ENCODE results near the gene RUSC2. TPM values are rescaled to one million over a fixed set of nuclear protein-coding genes. Genes with fewer than 3 reads are reported as not detected.

Gene RUSC2
- total and polyA plus RNA-seq, 2 of the 13 experiments (the other 11 are each of a cell fraction or from before 2014, with no cell fraction given), result 2.8 to 3.3 TPM

DNA sequence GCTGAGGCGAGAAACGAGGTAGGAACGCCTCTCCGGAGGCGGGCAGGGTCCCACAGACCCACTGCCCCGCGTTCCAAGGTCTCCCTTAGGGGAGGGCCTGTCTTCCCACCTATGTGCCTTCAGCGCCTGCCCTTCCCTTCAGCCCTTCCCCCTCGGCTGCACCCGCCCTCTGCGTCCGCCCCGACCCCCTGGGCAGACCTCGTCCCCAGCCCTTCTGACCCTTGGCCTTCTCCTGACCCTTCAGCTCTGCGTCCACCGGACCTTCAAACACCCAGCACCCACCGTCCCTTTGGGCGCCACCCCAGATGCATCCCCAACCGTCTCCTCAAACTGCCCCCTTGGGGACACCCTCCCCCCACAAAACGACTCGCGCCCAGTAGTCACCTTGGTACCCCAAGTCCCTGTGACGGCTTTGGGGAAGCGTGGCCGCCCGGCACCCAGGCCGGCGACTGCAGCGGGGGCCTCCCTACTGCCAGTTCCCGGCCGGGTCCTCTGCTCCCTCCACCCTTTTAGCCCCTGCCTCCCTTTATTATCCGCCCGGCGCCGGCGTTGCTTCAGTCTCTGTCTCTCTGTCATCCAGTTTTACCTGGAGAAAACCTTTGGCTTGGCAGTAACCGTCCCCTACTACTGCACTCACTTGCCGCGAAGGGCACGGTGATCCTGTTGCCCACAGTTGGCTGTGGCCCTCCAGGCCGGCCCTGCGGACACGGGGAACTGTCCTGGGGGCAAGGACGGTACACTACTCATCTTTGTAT lies 421 bp downstream of the RUSC2 start (continued):
- TF ChIP-seq ZNF597 (CRISPR knock-in tag; IDR thresholded peaks at IDR 0.05) (no peak), NCOA5 (CRISPR knock-in tag; IDR thresholded peaks at IDR 0.05) (no peak), GFI1 (CRISPR knock-in tag; IDR thresholded peaks at IDR 0.05; ENCODE audit: borderline replicate concordance) (no peak), KLF15 (CRISPR knock-in tag; IDR thresholded peaks at IDR 0.05; ENCODE audit: borderline replicate concordance) (no peak), ZBTB7B (CRISPR knock-in tag; IDR thresholded peaks at IDR 0.05) (no peak; the same call in 1 of the 2 replicates), TOPORS (CRISPR knock-in tag; IDR thresholded peaks at IDR 0.05) (no peak), JDP2 (CRISPR knock-in tag; IDR thresholded peaks at IDR 0.05; ENCODE audit: borderline replicate concordance) (no peak), ZNF383 (CRISPR knock-in tag; IDR thresholded peaks at IDR 0.05; ENCODE audit: borderline replicate concordance) (no peak), KDM4B (CRISPR knock-in tag; IDR thresholded peaks at IDR 0.05) (no peak), NR2F2 (IDR thresholded peaks at IDR 0.05; ENCODE audit: borderline replicate concordance, low read depth) (no peak), EP300 (IDR thresholded peaks at IDR 0.05; ENCODE audit: low read depth in 2 of 2, low read length in 2 of 2) (no peak), EP300 (CRISPR knock-in tag; IDR thresholded peaks at IDR 0.05; ENCODE audit: borderline replicate concordance) (no peak), TBX2 (CRISPR knock-in tag; IDR thresholded peaks at IDR 0.05; ENCODE audit: borderline replicate concordance) (no peak), ARID3A (IDR thresholded peaks at IDR 0.05; ENCODE audit: low read depth, low read length) (no peak), ZNF776 (CRISPR knock-in tag; IDR thresholded peaks at IDR 0.05) (0 out of 2 replicates have a peak, but pooled peaks have one; percentile 15), ZNF558 (CRISPR knock-in tag; IDR thresholded peaks at IDR 0.05; ENCODE audit: borderline replicate concordance) (0 out of 2 replicates have a peak, but pooled peaks have one; percentile 67), CENPT (CRISPR knock-in tag; IDR thresholded peaks at IDR 0.05; ENCODE audit: low read depth) (no peak), ISL2 (CRISPR knock-in tag; IDR thresholded peaks at IDR 0.05) (no peak), ZNF230 (CRISPR knock-in tag; IDR thresholded peaks at IDR 0.05) (0 out of 2 replicates have a peak, but pooled peaks have one; percentile 18), KLF6 (CRISPR knock-in tag; IDR thresholded peaks at IDR 0.05) (no peak)
- TF ChIP-seq, protein P1, sequence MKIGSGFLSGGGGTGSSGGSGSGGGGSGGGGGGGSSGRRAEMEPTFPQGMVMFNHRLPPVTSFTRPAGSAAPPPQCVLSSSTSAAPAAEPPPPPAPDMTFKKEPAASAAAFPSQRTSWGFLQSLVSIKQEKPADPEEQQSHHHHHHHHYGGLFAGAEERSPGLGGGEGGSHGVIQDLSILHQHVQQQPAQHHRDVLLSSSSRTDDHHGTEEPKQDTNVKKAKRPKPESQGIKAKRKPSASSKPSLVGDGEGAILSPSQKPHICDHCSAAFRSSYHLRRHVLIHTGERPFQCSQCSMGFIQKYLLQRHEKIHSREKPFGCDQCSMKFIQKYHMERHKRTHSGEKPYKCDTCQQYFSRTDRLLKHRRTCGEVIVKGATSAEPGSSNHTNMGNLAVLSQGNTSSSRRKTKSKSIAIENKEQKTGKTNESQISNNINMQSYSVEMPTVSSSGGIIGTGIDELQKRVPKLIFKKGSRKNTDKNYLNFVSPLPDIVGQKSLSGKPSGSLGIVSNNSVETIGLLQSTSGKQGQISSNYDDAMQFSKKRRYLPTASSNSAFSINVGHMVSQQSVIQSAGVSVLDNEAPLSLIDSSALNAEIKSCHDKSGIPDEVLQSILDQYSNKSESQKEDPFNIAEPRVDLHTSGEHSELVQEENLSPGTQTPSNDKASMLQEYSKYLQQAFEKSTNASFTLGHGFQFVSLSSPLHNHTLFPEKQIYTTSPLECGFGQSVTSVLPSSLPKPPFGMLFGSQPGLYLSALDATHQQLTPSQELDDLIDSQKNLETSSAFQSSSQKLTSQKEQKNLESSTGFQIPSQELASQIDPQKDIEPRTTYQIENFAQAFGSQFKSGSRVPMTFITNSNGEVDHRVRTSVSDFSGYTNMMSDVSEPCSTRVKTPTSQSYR (CRISPR knock-in tag; IDR thresholded peaks at IDR 0.05; ENCODE audit: borderline replicate concordance), result no peak
- TF ChIP-seq, protein P2, sequence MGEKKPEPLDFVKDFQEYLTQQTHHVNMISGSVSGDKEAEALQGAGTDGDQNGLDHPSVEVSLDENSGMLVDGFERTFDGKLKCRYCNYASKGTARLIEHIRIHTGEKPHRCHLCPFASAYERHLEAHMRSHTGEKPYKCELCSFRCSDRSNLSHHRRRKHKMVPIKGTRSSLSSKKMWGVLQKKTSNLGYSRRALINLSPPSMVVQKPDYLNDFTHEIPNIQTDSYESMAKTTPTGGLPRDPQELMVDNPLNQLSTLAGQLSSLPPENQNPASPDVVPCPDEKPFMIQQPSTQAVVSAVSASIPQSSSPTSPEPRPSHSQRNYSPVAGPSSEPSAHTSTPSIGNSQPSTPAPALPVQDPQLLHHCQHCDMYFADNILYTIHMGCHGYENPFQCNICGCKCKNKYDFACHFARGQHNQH (CRISPR knock-in tag; IDR thresholded peaks at IDR 0.05), result no peak
